Measurements from ENCODE around the gene PLCG2.

Gene PLCG2

DNA sequence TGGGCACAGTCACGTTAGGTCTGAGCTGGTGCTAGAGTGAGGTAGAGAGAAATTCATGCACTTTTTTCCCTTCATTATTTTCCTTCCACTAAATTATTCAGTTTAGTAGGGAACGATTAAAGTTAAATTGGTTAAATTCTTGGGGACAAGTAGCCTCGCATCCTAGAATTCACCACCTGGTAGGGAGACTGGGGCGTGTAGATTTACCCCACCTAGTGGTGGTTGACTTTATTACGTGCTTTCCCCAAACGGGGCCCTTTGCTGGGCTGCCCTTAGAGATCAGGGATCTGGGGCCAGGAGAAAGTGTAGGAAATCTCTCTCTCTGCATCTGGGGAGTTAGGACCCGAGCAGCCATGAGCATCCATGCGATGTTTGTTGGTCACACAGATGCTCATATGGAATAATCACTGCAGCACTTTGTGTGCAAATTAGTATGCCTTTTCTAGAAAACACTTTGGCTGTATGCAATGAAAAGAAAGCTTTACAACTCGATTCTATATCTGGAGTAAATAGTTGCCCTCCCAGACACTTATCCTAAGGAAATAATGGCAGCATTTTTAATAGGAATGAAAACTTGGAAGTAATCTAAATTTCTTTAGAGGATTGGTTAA is 107.0 kb downstream of the PLCG2 start:
- ChIA-PET POLR2A (no interaction called here), CTCF (interaction anchor here (0.6 to 4.7 kb wide), 13 partner anchors 11 to 520 kb away, joined by 3 to 33 read pairs (median 3); no protein-coding TSS in a partner anchor)
- Histone ChIP-seq H3K36me3 (ENCODE audit: control insufficient read depth in 4 of 4, insufficient read depth in 4 of 4, low read length in 3 of 4) (peaks cover 5 to 32% (median 21%) of the 10 kb centered on the region in 4 experiments), H3K27me3 (replicated peaks in 2 of 5; ENCODE audit: control insufficient read depth in 4 of 5, insufficient read depth in 5 of 5, low read length in 4 of 5) (no peaks in the 10 kb centered on the region), H3K9me3 (ENCODE audit: control extremely low read depth in 1 of 5, control insufficient read depth in 4 of 5, insufficient read depth in 2 of 5, low read depth in 1 of 5, low read length in 4 of 5) (no peaks in the 10 kb centered on the region), H3K27ac (ENCODE audit: insufficient read depth in 1 of 2, low read depth in 1 of 2, low read length in 2 of 2, poor library complexity in 1 of 2, severe bottlenecking in 2 of 2) (no peak overlapping the region), H3K4me1 (ENCODE audit: control extremely low read depth in 1 of 4, control insufficient read depth in 4 of 4, insufficient read depth in 4 of 4, low read length in 3 of 4) (peaks cover 0 to 6% (median 5%) of the 10 kb centered on the region in 4 experiments), H3K4me3 (ENCODE audit: control insufficient read depth in 1 of 7, extremely low read depth in 1 of 7, insufficient read depth in 4 of 7, low read depth in 2 of 7, low read length in 6 of 7) (no peak overlapping the region)
- DNase-seq, result peak; percentile 19 to 41 (median 28)
- 42% methylated on average over 7 of the region's 9 CpGs for WGBS (ENCODE audit: insufficient coverage)

DNA sequence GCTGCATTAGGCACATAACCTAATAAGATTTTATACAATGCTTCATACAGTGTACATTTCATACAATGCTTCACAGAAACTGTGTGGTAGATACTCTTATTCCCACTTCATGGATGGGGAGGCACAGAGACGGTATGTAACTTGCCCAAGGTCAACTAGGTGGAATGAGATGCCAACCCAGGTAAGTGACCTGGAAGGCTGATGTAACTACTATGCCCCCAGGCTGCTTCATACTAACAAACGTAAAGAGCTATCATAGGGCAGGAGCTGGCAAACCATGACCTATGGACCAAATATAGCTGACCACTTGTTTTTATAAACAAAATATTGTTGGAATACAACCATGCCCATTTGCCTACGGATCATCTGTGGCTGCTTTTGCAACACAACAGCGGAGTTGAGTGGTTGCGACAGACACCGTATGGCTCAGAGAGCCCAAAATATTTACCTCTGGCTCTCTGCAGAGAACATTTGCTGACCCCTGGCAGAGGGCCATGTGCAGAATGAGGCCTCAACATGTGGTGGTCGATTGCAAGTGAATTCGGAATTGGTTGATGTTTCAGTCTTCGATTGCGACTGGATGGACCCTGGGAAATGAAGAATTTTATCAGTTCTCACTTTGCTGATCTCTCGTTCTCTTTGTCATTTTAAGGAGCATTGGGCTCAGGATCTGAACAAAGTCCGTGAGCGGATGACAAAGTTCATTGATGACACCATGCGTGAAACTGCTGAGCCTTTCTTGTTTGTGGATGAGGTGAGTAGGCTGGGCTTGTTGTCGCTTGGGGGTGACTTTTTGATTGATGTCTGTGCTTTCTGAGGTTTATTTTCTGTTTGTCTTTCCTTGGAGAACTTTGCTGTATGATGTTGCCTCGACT is 109.7 kb downstream of the PLCG2 start:
- H3K36me3 ChIP-seq (ENCODE audit: control insufficient read depth in 4 of 4, insufficient read depth in 4 of 4, low read length in 3 of 4), result peaks cover 7 to 33% (median 23%) of the 10 kb centered on the region in 4 experiments
- 97% methylated on average over 14 of the region's 16 CpGs for WGBS (ENCODE audit: insufficient coverage)
- ChIA-PET POLR2A (interaction anchor here (0.5 kb wide), 1 partner anchor 145 kb away, joined by 4 read pairs; no protein-coding TSS in a partner anchor), CTCF (interaction anchor here (0.7 to 4.7 kb wide), 9 partner anchors 14 to 811 kb away, joined by 3 to 33 read pairs (median 3); no protein-coding TSS in a partner anchor)
- DNase-seq, result no peak
- H3K4me1 ChIP-seq (ENCODE audit: control extremely low read depth in 1 of 4, control insufficient read depth in 4 of 4, insufficient read depth in 4 of 4, low read length in 3 of 4), result peaks cover 0 to 6% (median 5%) of the 10 kb centered on the region in 4 experiments
- no peaks in the 10 kb centered on the region for H3K27me3 ChIP-seq (replicated peaks in 2 of 5; ENCODE audit: control insufficient read depth in 4 of 5, insufficient read depth in 5 of 5, low read length in 4 of 5)
- no peak overlapping the region for H3K27ac ChIP-seq (ENCODE audit: insufficient read depth in 1 of 2, low read depth in 1 of 2, low read length in 2 of 2, poor library complexity in 1 of 2, severe bottlenecking in 2 of 2)
- no peak overlapping the region for H3K4me3 ChIP-seq (ENCODE audit: control insufficient read depth in 1 of 7, extremely low read depth in 1 of 7, insufficient read depth in 4 of 7, low read depth in 2 of 7, low read length in 6 of 7)
- H3K9me3 ChIP-seq (ENCODE audit: control extremely low read depth in 1 of 5, control insufficient read depth in 4 of 5, insufficient read depth in 2 of 5, low read depth in 1 of 5, low read length in 4 of 5), result no peaks in the 10 kb centered on the region

DNA sequence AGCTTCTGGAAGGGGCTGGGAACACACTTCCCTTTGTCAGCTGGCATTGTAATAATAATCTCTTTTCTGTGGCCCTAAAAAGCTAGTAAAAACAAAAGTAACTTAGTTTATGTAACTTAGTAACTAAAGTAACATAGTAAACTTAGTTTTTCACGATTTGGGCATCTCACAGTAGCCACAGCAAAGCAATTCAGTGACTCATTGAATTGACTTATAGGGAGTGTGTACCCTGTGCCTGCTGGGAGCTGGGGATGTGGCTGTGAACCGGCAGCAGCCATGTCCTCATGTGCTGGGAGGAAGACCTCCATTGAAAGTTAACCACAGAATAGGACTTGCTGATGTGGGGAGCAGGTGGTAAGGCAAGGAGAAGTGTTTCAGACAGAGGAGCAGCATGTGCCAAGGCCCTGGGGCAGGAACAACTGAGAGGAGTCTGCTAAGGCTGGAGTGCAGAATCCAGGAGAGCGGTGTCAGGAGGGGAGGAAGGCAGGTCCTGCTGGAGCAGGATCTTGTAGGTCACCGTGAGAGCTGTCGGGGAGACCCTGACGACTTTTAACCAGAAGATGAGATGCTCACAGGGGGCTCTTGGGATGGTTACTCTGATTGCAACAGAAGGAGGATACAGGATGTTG is 112.8 kb downstream of the PLCG2 start:
- Histone ChIP-seq H3K4me1 (ENCODE audit: control extremely low read depth in 1 of 4, control insufficient read depth in 4 of 4, insufficient read depth in 4 of 4, low read length in 3 of 4) (peaks cover 0 to 6% (median 5%) of the 10 kb centered on the region in 4 experiments), H3K36me3 (ENCODE audit: control insufficient read depth in 4 of 4, insufficient read depth in 4 of 4, low read length in 3 of 4) (peaks cover 7 to 59% (median 35%) of the 10 kb centered on the region in 4 experiments), H3K27me3 (replicated peaks in 2 of 5; ENCODE audit: control insufficient read depth in 4 of 5, insufficient read depth in 5 of 5, low read length in 4 of 5) (no peaks in the 10 kb centered on the region), H3K4me3 (ENCODE audit: control insufficient read depth in 1 of 7, extremely low read depth in 1 of 7, insufficient read depth in 4 of 7, low read depth in 2 of 7, low read length in 6 of 7) (no peak overlapping the region), H3K9me3 (ENCODE audit: control extremely low read depth in 1 of 5, control insufficient read depth in 4 of 5, insufficient read depth in 2 of 5, low read depth in 1 of 5, low read length in 4 of 5) (no peaks in the 10 kb centered on the region), H3K27ac (ENCODE audit: insufficient read depth in 1 of 2, low read depth in 1 of 2, low read length in 2 of 2, poor library complexity in 1 of 2, severe bottlenecking in 2 of 2) (no peak overlapping the region)
- no peak for DNase-seq
- ChIA-PET POLR2A (no interaction called here), CTCF (interaction anchor here (0.8 to 1.4 kb wide), 4 partner anchors 9 to 338 kb away, joined by 3 to 5 read pairs (median 4); no protein-coding TSS in a partner anchor)
- WGBS (ENCODE audit: insufficient coverage), result 98% methylated on average over 6 of the region's 6 CpGs

DNA sequence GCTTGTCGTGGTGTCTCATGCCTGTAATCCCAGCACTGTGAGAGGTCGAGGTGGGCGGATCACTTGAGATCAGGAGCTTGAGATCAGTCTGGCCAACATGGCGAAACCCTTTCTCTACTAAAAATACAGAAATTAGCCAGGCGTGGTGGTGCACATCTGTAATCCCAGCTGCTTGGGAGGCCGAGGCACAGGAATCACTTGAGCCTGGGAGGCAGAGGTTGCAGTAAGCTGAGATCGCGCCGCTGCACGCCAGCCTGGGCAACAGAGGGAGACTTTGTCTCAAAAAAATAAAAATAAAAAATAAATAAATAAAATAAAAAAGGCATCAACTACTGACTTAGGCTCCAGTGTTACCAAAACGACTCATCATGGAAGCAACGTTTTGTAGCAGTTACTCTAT is 115.5 kb downstream of the PLCG2 start:
- no peak for DNase-seq
- H3K27me3 ChIP-seq (replicated peaks in 2 of 5; ENCODE audit: control insufficient read depth in 4 of 5, insufficient read depth in 5 of 5, low read length in 4 of 5), result no peaks in the 10 kb centered on the region
- WGBS (ENCODE audit: insufficient coverage), result 97% methylated on average over 5 of the region's 12 CpGs
- H3K9me3 ChIP-seq (ENCODE audit: control extremely low read depth in 1 of 5, control insufficient read depth in 4 of 5, insufficient read depth in 2 of 5, low read depth in 1 of 5, low read length in 4 of 5), result no peaks in the 10 kb centered on the region
- H3K36me3 ChIP-seq (ENCODE audit: control insufficient read depth in 4 of 4, insufficient read depth in 4 of 4, low read length in 3 of 4), result peaks cover 22 to 71% (median 48%) of the 10 kb centered on the region in 4 experiments
- ChIA-PET CTCF (interaction anchor here (0.5 to 1.7 kb wide), 4 partner anchors 15 to 528 kb away, joined by 3 to 4 read pairs (median 3); no protein-coding TSS in a partner anchor), POLR2A (no interaction called here)
- H3K4me1 ChIP-seq (ENCODE audit: control extremely low read depth in 1 of 4, control insufficient read depth in 4 of 4, insufficient read depth in 4 of 4, low read length in 3 of 4), result peaks cover 0 to 6% (median 5%) of the 10 kb centered on the region in 4 experiments
- no peak overlapping the region for H3K27ac ChIP-seq (ENCODE audit: insufficient read depth in 1 of 2, low read depth in 1 of 2, low read length in 2 of 2, poor library complexity in 1 of 2, severe bottlenecking in 2 of 2)
- H3K4me3 ChIP-seq (ENCODE audit: control insufficient read depth in 1 of 7, extremely low read depth in 1 of 7, insufficient read depth in 4 of 7, low read depth in 2 of 7, low read length in 6 of 7), result no peak overlapping the region

DNA sequence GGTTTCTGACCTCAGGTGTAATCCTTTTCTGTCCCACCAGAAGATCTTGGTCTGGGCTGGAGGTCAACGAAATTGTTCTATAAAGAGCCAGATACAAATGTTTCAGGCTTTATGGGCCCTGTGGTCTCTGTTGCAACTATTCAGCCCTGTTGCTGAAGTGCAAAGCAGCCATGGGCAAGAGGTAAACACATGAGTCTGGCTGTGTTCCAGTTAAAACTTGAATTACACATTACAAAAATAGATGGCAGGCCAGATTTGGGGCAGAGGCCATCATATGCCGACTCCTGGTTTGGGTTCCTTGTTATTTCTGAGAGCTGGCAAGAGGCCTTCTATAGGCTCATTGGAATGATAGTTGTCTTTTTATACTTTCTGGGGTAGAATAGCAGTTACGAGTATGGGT is 117.8 kb downstream of the PLCG2 start:
- ChIA-PET POLR2A (no interaction called here), CTCF (interaction anchor here (0.9 kb wide), 1 partner anchor 11 kb away, joined by 4 read pairs; no protein-coding TSS in a partner anchor)
- no peak overlapping the region for H3K27ac ChIP-seq (ENCODE audit: insufficient read depth in 1 of 2, low read depth in 1 of 2, low read length in 2 of 2, poor library complexity in 1 of 2, severe bottlenecking in 2 of 2)
- DNase-seq, result no peak
- H3K27me3 ChIP-seq (replicated peaks in 2 of 5; ENCODE audit: control insufficient read depth in 4 of 5, insufficient read depth in 5 of 5, low read length in 4 of 5), result no peaks in the 10 kb centered on the region
- H3K4me1 ChIP-seq (ENCODE audit: control extremely low read depth in 1 of 4, control insufficient read depth in 4 of 4, insufficient read depth in 4 of 4, low read length in 3 of 4), result no peaks in the 10 kb centered on the region
- H3K9me3 ChIP-seq (ENCODE audit: control extremely low read depth in 1 of 5, control insufficient read depth in 4 of 5, insufficient read depth in 2 of 5, low read depth in 1 of 5, low read length in 4 of 5), result peaks cover 0 to 1% (median 0%) of the 10 kb centered on the region in 5 experiments
- no peak overlapping the region for H3K4me3 ChIP-seq (ENCODE audit: control insufficient read depth in 1 of 7, extremely low read depth in 1 of 7, insufficient read depth in 4 of 7, low read depth in 2 of 7, low read length in 6 of 7)
- WGBS (ENCODE audit: insufficient coverage), result 100% methylated on average over 1 of the region's 3 CpGs
- peaks cover 26 to 81% (median 60%) of the 10 kb centered on the region in 4 experiments for H3K36me3 ChIP-seq (ENCODE audit: control insufficient read depth in 4 of 4, insufficient read depth in 4 of 4, low read length in 3 of 4)

DNA sequence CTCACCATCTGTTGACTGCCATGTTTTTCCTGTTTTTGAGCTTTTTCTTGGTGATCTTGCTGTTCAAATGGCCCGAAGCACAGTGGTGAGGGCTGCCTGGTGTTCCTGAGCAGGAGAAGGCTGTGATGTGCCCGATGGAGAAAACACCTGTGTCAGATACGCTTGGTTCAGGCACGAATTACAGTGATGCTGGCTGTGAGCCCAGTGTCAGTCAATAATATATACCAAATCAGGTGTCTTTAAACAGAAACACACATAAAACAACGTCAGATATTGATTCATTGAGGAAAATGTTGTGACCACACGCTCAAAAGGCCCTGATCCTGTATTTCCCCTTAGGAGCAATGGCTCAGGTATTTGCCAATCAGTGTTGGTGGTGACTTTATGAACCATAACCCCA is 120.5 kb downstream of the PLCG2 start:
- Histone ChIP-seq H3K4me1 (ENCODE audit: control extremely low read depth in 1 of 4, control insufficient read depth in 4 of 4, insufficient read depth in 4 of 4, low read length in 3 of 4) (no peaks in the 10 kb centered on the region), H3K27me3 (replicated peaks in 2 of 5; ENCODE audit: control insufficient read depth in 4 of 5, insufficient read depth in 5 of 5, low read length in 4 of 5) (no peaks in the 10 kb centered on the region), H3K4me3 (ENCODE audit: control insufficient read depth in 1 of 7, extremely low read depth in 1 of 7, insufficient read depth in 4 of 7, low read depth in 2 of 7, low read length in 6 of 7) (no peak overlapping the region), H3K36me3 (ENCODE audit: control insufficient read depth in 4 of 4, insufficient read depth in 4 of 4, low read length in 3 of 4) (peaks cover 28 to 87% (median 70%) of the 10 kb centered on the region in 4 experiments), H3K9me3 (ENCODE audit: control extremely low read depth in 1 of 5, control insufficient read depth in 4 of 5, insufficient read depth in 2 of 5, low read depth in 1 of 5, low read length in 4 of 5) (peaks cover 0 to 8% (median 3%) of the 10 kb centered on the region in 5 experiments), H3K27ac (ENCODE audit: insufficient read depth in 1 of 2, low read depth in 1 of 2, low read length in 2 of 2, poor library complexity in 1 of 2, severe bottlenecking in 2 of 2) (no peak overlapping the region)
- CTCF ChIA-PET, result no interaction called here
- WGBS (ENCODE audit: insufficient coverage), result 100% methylated on average over 1 of the region's 6 CpGs
- POLR2A ChIA-PET, result no interaction called here
- no peak for DNase-seq

All from common myeloid progenitor, CD34-positive (primary cell).